SU-DHL-6 (cell line): ENCODE results near the gene SKI.
"Not testable (repeated sequence)": the region's sequence is repeated elsewhere in the genome, so short reads cannot be mapped to it uniquely, and the experiment has no call there.

Source experiments
- H2AFZ ChIP-seq: fragments of 200-600 bp; sonication (generic); 2 replicates; pipeline ENCODE4 v1.6.1; 2014; ENCODE audit warnings: low read depth, mild to moderate bottlenecking, moderate library complexity, mixed read lengths, antibody characterized with exemption, low read length; ENCODE audit not compliant: severe bottlenecking
- H3F3A ChIP-seq: fragments of 200-600 bp; shearing (Covaris generic); 2 replicates; pipeline ENCODE4 v1.6.0; 2016; ENCODE audit warnings: antibody characterized with exemption, mild to moderate bottlenecking; ENCODE audit not compliant: insufficient read depth
- H3K27ac ChIP-seq: fragments of 200-600 bp; sonication (generic); 2 replicates; pipeline ENCODE4 v1.5.1; 2016; ENCODE audit warnings: low read depth, mild to moderate bottlenecking, low read length, moderate library complexity, mixed read lengths
- H3K27me3 ChIP-seq: fragments of 200-600 bp; sonication (generic), shearing (Covaris generic); 2 replicates; pipeline ENCODE4 v1.6.0; 2014; ENCODE audit warnings: mild to moderate bottlenecking, low read length
- H3K36me3 ChIP-seq: fragments of 200-600 bp; sonication (generic); 2 replicates; pipeline ENCODE4 v1.6.1; 2014; ENCODE audit warnings: mild to moderate bottlenecking, low read length, mixed read lengths
- H3K4me2 ChIP-seq: fragments of 300-600, 200-600 bp; shearing (Covaris generic), sonication (generic); 2 replicates; pipeline ENCODE4 v1.6.0; 2014; ENCODE audit warnings: low read length, low read depth, mild to moderate bottlenecking; ENCODE audit not compliant: poor library complexity, severe bottlenecking
- H3K4me3 ChIP-seq: fragments of 200-600 bp; sonication (generic); 2 replicates; pipeline ENCODE4 v1.5.1; 2014; ENCODE audit warnings: antibody characterized with exemption, low read length, mild to moderate bottlenecking, mixed read lengths; ENCODE audit not compliant: insufficient read depth, poor library complexity, severe bottlenecking
- H3K79me2 ChIP-seq: fragments of 200-600 bp; sonication (generic); 2 replicates; pipeline ENCODE4 v1.6.1; 2014; ENCODE audit warnings: mild to moderate bottlenecking, low read length, moderate library complexity; ENCODE audit not compliant: insufficient read depth
- H3K9ac ChIP-seq: fragments of 200-600 bp; sonication (generic); 2 replicates; pipeline ENCODE4 v1.7.0; 2014; ENCODE audit warnings: mild to moderate bottlenecking, low read length
- H3K9me2 ChIP-seq: fragments of 200-600 bp; sonication (generic); replicated peaks from 2 replicates; pipeline ENCODE4 v1.6.1; 2014; ENCODE audit warnings: low read length; ENCODE audit not compliant: insufficient read depth
- H3K9me3 ChIP-seq: fragments of 200-600 bp; sonication (generic); 2 replicates; pipeline ENCODE4 v1.6.1; 2014; ENCODE audit warnings: low read length, mixed read lengths; ENCODE audit not compliant: insufficient read depth
- H4K20me1 ChIP-seq: fragments of 200-600 bp; sonication (generic); 2 replicates; pipeline ENCODE4 v1.6.1; 2014; ENCODE audit warnings: low read depth, mild to moderate bottlenecking, antibody characterized with exemption, low read length, moderate library complexity, mixed read lengths
- CTCF ChIP-seq: fragments of 200-600 bp; sonication (generic); IDR thresholded peaks from one replicate; pipeline ENCODE4 v1.5.1; 2017; ENCODE audit warnings: antibody characterized with exemption, mild to moderate bottlenecking, low read length, moderate library complexity; ENCODE audit not compliant: insufficient read depth, poor library complexity, severe bottlenecking
- EZH2phosphoT487 ChIP-seq: fragments of 200-600 bp; sonication (generic), shearing (Covaris generic); conservative IDR thresholded peaks from 2 replicates; pipeline ENCODE4 v1.6.1; 2018; ENCODE audit warnings: mild to moderate bottlenecking, antibody characterized with exemption, low read length, moderate library complexity, mixed read lengths

Gene SKI

GRCh38 chr1:2323451-2323974, 95.4 kb downstream of the SKI start:
- H2AFZ ChIP-seq: no peak overlapping the region
- H3K27ac ChIP-seq: no peak overlapping the region
- H3K4me2 ChIP-seq: no peak overlapping the region
- H3K9me2 ChIP-seq: no peaks in the 10 kb centered on the region
- H3K27me3 ChIP-seq: no peaks in the 10 kb centered on the region
- no peaks in the 10 kb centered on the region for H3K36me3 ChIP-seq
- H3K9me3 ChIP-seq: no peaks in the 10 kb centered on the region
- H4K20me1 ChIP-seq: no peaks in the 10 kb centered on the region
- H3K79me2 ChIP-seq: no peaks in the 10 kb centered on the region
- H3K4me3 ChIP-seq: no peak overlapping the region
- TF ChIP-seq CTCF: no peak
- TF ChIP-seq EZH2phosphoT487: no peak
- no peaks in the 10 kb centered on the region for H3F3A ChIP-seq
- no peak overlapping the region for H3K9ac ChIP-seq

- Histone ChIP-seq H3K9me2 (no peaks in the 10 kb centered on the region), H3K36me3 (no peaks in the 10 kb centered on the region), H3K9me3 (no peaks in the 10 kb centered on the region), H3K4me3 (no peak overlapping the region), H3F3A (no peaks in the 10 kb centered on the region), H2AFZ (no peak overlapping the region), H3K27me3 (no peaks in the 10 kb centered on the region), H3K9ac (no peak overlapping the region), H4K20me1 (no peaks in the 10 kb centered on the region), H3K79me2 (no peaks in the 10 kb centered on the region), H3K27ac (no peak overlapping the region), H3K4me2 (no peak overlapping the region)
- TF ChIP-seq EZH2phosphoT487 (no peak), CTCF (no peak)
Measured at GRCh38 chr1:2324553-2325366, 96.6 kb downstream of the SKI start.

GRCh38 chr1:2326524-2326923, 98.4 kb downstream of the SKI start:
- Histone ChIP-seq H3F3A (no peaks in the 10 kb centered on the region), H3K4me3 (no peak overlapping the region), H3K27me3 (no peaks in the 10 kb centered on the region), H3K9me3 (no peaks in the 10 kb centered on the region), H2AFZ (no peak overlapping the region), H4K20me1 (no peaks in the 10 kb centered on the region), H3K9me2 (no peaks in the 10 kb centered on the region), H3K79me2 (no peaks in the 10 kb centered on the region), H3K27ac (no peak overlapping the region), H3K36me3 (no peaks in the 10 kb centered on the region), H3K4me2 (no peak overlapping the region), H3K9ac (no peak overlapping the region)
- TF ChIP-seq EZH2phosphoT487 (no peak), CTCF (no peak)

- H3K27ac ChIP-seq, H3F3A ChIP-seq, H3K9ac ChIP-seq, H3K4me3 ChIP-seq, H3K36me3 ChIP-seq, H3K4me2 ChIP-seq, H3K9me2 ChIP-seq, H2AFZ ChIP-seq, H3K79me2 ChIP-seq, H3K9me3 ChIP-seq, H3K27me3 ChIP-seq, H4K20me1 ChIP-seq: not testable (repeated sequence)
Measured at GRCh38 chr1:2327162-2327561, 99.0 kb downstream of the SKI start.
